Measurements from ENCODE around the gene PRMT1. TPM values are rescaled to one million over a fixed set of nuclear protein-coding genes. Genes with fewer than 3 reads are reported as not detected.

Gene PRMT1
- total and polyA plus RNA-seq, 12 donors = 80.0 to 270 (median 127) TPM

DNA sequence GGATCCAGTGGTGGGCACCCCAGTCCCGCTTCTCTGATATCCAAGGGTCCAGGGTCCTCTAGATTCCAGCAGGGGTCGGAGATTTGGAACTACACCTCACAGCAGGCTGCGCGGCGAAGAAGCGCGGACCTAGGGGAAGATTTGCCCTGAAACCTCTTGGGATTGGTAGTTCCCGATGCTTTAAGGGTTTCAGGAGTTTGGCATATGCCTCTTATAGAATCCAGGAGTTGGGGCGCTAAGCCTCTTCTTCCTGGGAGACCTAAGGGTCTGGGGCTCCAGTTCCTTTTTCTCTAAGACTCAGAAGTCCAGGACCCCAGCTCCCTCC is 11.0 kb upstream of the PRMT1 start:
- no peaks in the 10 kb centered on the region for H3K9me3 ChIP-seq
- peak in 1 of 8 donors; percentile 2 for ATAC-seq
- intact Hi-C loops (cut with DNase I) = loop anchor here in 3 of 10 donors (5.0 kb wide), 2 partner anchors 74 to 84 kb away; partner anchors contain the start of genes PRR12 (in 2 of the 3), NOSIP (in 1 of the 3) and PRRG2 (in 1 of the 3)
- peaks cover 10 to 31% (median 19%) of the 10 kb centered on the region in 9 donors for H3K4me1 ChIP-seq
- peak overlapping the region; percentile 50 to 94 (median 78) for H3K4me3 ChIP-seq
- H3K27me3 ChIP-seq = no peaks in the 10 kb centered on the region
- DNase-seq = no peak
- WGBS, 2 donors = 0 to 1% methylated on average over 9 of the region's 9 CpGs
- peak overlapping the region in 9 of 10 donors; percentile 49 to 92 (median 91) for H3K27ac ChIP-seq
- peaks cover 0 to 42% (median 8%) of the 10 kb centered on the region in 9 donors for H3K36me3 ChIP-seq
- TF ChIP-seq, protein P1, sequence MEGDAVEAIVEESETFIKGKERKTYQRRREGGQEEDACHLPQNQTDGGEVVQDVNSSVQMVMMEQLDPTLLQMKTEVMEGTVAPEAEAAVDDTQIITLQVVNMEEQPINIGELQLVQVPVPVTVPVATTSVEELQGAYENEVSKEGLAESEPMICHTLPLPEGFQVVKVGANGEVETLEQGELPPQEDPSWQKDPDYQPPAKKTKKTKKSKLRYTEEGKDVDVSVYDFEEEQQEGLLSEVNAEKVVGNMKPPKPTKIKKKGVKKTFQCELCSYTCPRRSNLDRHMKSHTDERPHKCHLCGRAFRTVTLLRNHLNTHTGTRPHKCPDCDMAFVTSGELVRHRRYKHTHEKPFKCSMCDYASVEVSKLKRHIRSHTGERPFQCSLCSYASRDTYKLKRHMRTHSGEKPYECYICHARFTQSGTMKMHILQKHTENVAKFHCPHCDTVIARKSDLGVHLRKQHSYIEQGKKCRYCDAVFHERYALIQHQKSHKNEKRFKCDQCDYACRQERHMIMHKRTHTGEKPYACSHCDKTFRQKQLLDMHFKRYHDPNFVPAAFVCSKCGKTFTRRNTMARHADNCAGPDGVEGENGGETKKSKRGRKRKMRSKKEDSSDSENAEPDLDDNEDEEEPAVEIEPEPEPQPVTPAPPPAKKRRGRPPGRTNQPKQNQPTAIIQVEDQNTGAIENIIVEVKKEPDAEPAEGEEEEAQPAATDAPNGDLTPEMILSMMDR (IDR thresholded peaks at IDR 0.05) = peak in 2 of 9 donors; percentile 10 to 15

DNA sequence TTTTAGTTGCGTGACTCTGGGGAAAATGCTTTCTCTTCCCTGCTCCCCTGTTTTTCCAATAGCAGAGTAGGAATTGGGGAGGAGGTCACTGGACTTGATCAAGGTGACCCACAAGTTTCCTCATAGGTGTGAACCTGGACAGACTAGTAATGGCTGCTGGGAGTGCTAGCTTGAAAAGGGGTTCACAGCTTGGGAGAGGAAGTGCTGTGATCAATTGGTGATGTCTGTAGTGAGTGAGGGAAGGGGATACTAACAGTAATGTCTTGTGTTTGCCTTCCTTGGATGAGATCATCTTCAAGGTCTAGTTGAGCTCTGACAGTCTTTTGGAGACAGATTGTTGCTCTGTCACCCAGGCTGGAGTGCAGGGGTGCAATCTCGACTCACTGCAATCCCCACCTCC is 9.6 kb upstream of the PRMT1 start:
- ATAC-seq = no peak
- TF ChIP-seq, protein P1 (IDR thresholded peaks at IDR 0.05) = no peak
- Histone ChIP-seq H3K9me3 (no peaks in the 10 kb centered on the region), H3K27ac (no peak overlapping the region), H3K27me3 (no peaks in the 10 kb centered on the region), H3K4me3 (no peak overlapping the region), H3K4me1 (peaks cover 10 to 38% (median 25%) of the 10 kb centered on the region in 9 donors), H3K36me3 (peaks cover 0 to 28% (median 0%) of the 10 kb centered on the region in 9 donors)
- DNase-seq = no peak
- 88 to 91% methylated on average over 2 of the region's 2 CpGs for WGBS, 2 donors
- intact Hi-C loops (cut with DNase I) = loop anchor here in 3 of 10 donors (5.0 kb wide), 2 partner anchors 75 to 85 kb away; partner anchors contain the start of genes PRR12 (in 2 of the 3), NOSIP (in 1 of the 3) and PRRG2 (in 1 of the 3)

DNA sequence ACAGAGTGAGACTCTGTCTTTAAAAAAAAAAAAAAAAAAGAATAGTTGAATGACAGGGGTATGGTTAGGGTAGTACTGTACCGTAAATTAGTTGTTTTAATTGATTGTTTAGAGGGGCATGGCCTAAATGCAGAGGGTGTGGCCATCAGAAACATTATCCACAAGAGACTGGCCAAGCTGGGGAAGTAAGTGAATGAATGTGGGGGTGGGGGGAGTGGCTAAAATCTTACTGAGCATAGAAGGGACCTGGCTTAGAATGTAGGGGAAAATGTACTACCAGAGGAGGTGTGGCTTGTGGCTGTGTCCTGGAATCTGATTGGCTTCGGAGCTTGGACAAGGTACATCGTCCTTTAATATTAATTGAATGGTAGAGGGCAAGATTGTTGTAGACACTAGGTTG is 7.6 kb upstream of the PRMT1 start:
- ATAC-seq (no peak), DNase-seq (no peak)
- Histone ChIP-seq H3K4me3 (no peak overlapping the region), H3K27me3 (no peaks in the 10 kb centered on the region), H3K9me3 (no peaks in the 10 kb centered on the region), H3K27ac (no peak overlapping the region), H3K4me1 (peaks cover 7 to 23% (median 17%) of the 10 kb centered on the region in 9 donors), H3K36me3 (peaks cover 0 to 20% (median 0%) of the 10 kb centered on the region in 9 donors)
- intact Hi-C loops (cut with DNase I) = loop anchor here in 3 of 10 donors (5.0 kb wide), 2 partner anchors 77 to 87 kb away; partner anchors contain the start of genes PRR12 (in 2 of the 3), NOSIP (in 1 of the 3) and PRRG2 (in 1 of the 3)
- WGBS, 2 donors = 94 to 98% methylated on average over 3 of the region's 3 CpGs
- TF ChIP-seq, protein P1 (IDR thresholded peaks at IDR 0.05) = no peak

DNA sequence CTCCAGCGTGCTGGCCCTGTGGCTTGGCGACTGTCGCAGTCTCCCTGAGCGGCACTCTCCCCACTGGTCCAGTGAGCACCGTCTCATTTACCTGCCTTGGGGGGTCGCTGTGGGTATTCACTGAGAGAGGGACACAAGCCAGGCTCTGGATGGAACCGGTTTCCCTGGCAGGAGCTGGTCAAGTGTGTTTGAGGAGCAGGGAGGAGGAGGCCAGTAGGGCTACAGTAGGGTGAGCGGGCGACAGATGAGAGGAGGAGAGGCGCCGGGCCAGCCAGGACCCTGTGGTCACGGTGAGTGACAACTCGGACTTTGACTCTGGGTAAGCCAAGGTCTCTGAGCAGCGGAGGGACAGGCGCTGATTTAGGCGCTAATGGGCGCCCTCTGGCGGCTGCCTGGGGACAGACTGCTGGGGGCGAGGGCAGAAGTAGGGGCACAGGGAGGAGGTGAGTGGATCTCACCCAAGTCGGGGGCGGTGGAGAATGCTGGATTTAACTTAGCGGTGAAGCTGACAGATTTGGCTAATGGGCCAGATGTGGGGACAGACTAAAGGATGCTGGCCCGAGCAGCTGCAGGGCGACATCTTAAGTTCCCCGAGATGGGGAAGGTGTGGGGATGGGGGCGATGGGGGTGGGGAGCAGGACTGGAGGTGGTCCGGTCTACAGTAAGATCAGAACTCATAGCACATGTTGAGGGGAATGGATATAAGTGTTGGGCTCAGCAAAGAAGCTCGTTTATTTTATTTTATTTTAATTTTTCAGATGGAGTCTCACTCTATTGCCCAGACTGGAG is 4.7 kb upstream of the PRMT1 start:
- TF ChIP-seq, protein P1 (IDR thresholded peaks at IDR 0.05) = peak; percentile 80 to 94 (median 90)
- Histone ChIP-seq H3K27me3 (no peaks in the 10 kb centered on the region), H3K27ac (peak overlapping the region in 8 of 10 donors; percentile 42 to 76 (median 60)), H3K36me3 (peaks cover 0 to 20% (median 0%) of the 10 kb centered on the region in 9 donors), H3K4me1 (peaks cover 0 to 18% (median 12%) of the 10 kb centered on the region in 9 donors), H3K4me3 (peak overlapping the region in 5 of 10 donors; percentile 27 to 38 (median 28)), H3K9me3 (no peaks in the 10 kb centered on the region)
- intact Hi-C loops (cut with DNase I) = loop anchor here in 4 of 10 donors (5.0 to 10.0 kb wide), 4 partner anchors 78 to 98 kb away; partner anchors contain the start of genes PRR12 (in 2 of the 4), NOSIP (in 1 of the 4) and PRRG2 (in 1 of the 4)
- peak in 1 of 8 donors; percentile 8 for ATAC-seq
- DNase-seq = peak; percentile 76 to 83
- 23% methylated on average over 28 of the region's 28 CpGs for WGBS, 2 donors

Data from heart right ventricle (tissue), 16 donors.